Measurements from ENCODE around the gene SCAF1.

DNA sequence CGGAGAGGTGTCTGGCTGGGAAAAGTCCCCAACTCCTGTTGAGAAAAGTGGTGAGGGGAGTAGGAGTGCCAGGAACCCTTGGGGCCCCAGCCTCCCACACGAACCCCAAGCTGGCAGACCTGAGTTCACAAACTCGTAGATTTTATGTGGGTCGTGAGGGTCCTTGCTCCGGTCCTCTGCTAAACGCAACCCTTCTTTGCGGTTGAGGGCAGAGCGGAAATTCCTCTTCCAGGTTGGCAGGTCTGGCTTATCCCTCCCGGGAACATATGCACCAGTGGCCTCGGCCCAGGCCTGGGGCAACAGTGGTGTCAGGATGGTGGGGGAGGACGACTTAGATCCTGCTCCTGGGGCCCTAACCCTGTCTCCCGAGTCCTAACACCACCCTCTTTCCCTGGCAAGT, 21.2 kb downstream of the SCAF1 start:
- TF ChIP-seq EZH2 (IDR thresholded peaks at IDR 0.05; ENCODE audit: borderline replicate concordance, insufficient read depth, low read length, poor library complexity, severe bottlenecking) (no peak), POLR2AphosphoS5 (IDR thresholded peaks at IDR 0.05) (no peak), EP300 (conservative IDR thresholded peaks at IDR 0.05; ENCODE audit: poor library complexity, severe bottlenecking) (no peak)
- TF ChIP-seq, protein P1, sequence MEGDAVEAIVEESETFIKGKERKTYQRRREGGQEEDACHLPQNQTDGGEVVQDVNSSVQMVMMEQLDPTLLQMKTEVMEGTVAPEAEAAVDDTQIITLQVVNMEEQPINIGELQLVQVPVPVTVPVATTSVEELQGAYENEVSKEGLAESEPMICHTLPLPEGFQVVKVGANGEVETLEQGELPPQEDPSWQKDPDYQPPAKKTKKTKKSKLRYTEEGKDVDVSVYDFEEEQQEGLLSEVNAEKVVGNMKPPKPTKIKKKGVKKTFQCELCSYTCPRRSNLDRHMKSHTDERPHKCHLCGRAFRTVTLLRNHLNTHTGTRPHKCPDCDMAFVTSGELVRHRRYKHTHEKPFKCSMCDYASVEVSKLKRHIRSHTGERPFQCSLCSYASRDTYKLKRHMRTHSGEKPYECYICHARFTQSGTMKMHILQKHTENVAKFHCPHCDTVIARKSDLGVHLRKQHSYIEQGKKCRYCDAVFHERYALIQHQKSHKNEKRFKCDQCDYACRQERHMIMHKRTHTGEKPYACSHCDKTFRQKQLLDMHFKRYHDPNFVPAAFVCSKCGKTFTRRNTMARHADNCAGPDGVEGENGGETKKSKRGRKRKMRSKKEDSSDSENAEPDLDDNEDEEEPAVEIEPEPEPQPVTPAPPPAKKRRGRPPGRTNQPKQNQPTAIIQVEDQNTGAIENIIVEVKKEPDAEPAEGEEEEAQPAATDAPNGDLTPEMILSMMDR (IDR thresholded peaks at IDR 0.05; ENCODE audit: poor library complexity, severe bottlenecking), result no peak
- TF ChIP-seq, protein P2, sequence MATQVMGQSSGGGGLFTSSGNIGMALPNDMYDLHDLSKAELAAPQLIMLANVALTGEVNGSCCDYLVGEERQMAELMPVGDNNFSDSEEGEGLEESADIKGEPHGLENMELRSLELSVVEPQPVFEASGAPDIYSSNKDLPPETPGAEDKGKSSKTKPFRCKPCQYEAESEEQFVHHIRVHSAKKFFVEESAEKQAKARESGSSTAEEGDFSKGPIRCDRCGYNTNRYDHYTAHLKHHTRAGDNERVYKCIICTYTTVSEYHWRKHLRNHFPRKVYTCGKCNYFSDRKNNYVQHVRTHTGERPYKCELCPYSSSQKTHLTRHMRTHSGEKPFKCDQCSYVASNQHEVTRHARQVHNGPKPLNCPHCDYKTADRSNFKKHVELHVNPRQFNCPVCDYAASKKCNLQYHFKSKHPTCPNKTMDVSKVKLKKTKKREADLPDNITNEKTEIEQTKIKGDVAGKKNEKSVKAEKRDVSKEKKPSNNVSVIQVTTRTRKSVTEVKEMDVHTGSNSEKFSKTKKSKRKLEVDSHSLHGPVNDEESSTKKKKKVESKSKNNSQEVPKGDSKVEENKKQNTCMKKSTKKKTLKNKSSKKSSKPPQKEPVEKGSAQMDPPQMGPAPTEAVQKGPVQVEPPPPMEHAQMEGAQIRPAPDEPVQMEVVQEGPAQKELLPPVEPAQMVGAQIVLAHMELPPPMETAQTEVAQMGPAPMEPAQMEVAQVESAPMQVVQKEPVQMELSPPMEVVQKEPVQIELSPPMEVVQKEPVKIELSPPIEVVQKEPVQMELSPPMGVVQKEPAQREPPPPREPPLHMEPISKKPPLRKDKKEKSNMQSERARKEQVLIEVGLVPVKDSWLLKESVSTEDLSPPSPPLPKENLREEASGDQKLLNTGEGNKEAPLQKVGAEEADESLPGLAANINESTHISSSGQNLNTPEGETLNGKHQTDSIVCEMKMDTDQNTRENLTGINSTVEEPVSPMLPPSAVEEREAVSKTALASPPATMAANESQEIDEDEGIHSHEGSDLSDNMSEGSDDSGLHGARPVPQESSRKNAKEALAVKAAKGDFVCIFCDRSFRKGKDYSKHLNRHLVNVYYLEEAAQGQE (IDR thresholded peaks at IDR 0.05; ENCODE audit: borderline replicate concordance), result no peak
